GM19035 (cell line): ENCODE results near the gene UBL4B.

Experiments used
- ATAC-seq: cut with Tn5 transposase; IDR thresholded peaks from one replicate; pipeline ENCODE4 v1.9.1; 2021; ENCODE audit not compliant: unreplicated experiment

UBL4B gene

DNA sequence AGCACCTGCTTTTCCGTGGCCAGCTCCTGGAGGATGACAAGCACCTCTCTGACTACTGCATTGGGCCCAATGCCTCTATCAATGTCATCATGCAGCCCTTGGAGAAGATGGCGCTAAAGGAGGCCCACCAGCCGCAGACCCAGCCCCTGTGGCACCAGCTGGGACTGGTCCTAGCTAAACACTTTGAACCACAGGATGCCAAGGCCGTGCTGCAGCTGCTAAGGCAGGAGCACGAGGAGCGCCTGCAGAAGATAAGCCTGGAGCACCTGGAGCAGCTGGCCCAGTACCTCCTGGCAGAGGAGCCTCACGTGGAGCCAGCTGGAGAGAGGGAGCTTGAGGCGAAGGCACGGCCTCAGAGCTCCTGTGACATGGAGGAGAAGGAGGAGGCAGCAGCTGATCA is 413 bp downstream of the UBL4B start:
- no peak for ATAC-seq

GRCh38 chr1:110113551-110113950 is 1.3 kb downstream of the UBL4B start:
- no peak for ATAC-seq

GRCh38 chr1:110114173-110114572 is 1.9 kb downstream of the UBL4B start:
- ATAC-seq: no peak

DNA sequence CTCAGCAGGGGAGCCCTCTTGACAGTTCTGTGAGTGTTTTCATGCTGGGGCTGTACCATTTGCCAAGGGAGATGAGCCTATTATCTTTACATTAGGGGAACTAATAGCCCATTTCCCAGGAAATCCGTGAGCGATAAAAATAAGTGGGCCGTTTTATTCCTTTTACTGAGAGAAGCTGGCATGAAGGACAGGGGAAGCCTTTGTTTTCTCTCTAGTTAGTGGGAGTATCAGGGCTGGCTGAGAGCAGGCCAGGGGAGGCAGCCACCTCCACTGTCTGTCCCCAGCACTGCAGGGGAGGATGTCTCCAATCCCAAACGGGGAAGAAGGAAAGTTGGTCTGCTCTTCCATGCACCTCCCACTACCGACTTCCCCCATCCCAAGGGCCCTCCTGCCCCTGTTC is 2.5 kb downstream of the UBL4B start:
- no peak for ATAC-seq

GRCh38 chr1:110118636-110119396 is 6.6 kb downstream of the UBL4B start:
- ATAC-seq: no peak

GRCh38 chr1:110119843-110120242 is 7.6 kb downstream of the UBL4B start:
- ATAC-seq: no peak

DNA sequence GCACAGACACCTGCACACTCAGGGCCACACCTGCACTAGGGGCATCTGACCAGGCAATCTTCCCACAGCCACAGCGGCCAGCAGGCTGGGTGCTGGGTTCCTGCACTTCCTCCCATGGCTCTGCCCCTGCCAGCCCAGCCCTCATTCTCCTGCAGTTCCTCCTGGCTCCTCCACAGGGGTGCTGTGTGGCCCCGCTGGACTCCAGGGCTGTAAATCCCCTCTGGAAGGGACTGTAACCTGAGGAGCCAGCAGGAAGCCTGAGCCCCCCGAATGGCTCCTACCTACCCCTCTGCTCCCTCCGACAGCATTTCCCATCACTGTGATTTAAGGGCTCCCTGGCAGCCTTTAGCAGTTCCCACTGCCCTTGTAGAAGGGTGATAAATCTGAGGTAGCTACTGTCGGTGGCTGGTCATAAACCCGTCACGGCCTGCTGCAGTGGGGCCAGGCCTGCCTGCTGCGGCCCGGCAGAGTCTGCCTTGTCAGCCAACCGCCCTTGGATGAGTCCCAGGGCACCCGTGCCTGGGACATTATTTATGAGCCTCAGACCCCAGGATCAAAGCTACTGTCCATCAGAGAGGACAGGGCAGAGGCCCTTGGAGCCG is 8.8 kb downstream of the UBL4B start:
- ATAC-seq: no peak

DNA sequence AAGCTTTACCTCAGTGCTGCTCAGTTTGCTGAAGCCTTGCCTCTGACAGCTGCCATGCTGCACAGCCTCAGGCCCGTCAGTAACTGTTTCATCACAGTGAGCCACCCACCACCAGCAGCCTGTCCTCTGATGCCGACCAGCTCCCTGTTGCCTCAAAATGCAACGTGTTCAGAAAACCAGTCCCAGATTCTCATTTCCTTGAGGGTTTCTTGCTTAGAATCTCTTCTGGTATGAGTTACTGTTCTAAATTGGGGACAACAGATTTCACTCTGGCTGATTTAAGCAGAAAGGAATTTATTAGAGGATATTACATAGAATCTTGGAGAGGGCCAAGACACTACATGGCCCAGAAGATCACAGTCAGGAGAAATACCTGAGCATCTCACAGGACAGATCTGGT is 11.0 kb downstream of the UBL4B start:
- no peak for ATAC-seq

GRCh38 chr1:110125810-110126209 is 13.6 kb downstream of the UBL4B start:
- no peak for ATAC-seq

DNA sequence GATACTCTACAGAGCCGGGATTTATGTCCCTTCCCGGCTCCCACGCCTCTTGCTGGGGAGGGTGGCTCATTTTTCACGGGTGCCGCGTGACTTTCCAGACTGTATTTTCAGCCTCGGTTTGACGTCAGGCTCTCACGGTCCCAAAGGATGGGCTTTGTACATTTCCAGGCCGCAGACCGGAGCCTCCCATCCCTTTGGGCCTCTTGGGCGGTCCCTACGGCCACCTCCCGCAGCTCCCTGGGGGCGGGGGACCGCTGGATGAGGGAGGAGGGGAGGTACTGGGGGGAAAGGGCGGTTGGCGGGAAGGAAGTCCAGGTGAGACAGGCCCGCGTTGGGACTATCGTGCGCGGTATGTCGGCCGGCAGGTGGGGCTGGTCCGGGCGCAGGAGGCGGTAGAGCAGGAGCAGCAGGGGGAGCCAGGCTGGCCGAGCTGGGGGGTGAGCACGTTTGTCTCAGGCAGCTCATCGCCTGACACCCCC is 17.9 kb downstream of the UBL4B start:
- no peak for ATAC-seq

- ATAC-seq: no peak
Observed at GRCh38 chr1:110130989-110131388, 18.7 kb downstream of the UBL4B start.

DNA sequence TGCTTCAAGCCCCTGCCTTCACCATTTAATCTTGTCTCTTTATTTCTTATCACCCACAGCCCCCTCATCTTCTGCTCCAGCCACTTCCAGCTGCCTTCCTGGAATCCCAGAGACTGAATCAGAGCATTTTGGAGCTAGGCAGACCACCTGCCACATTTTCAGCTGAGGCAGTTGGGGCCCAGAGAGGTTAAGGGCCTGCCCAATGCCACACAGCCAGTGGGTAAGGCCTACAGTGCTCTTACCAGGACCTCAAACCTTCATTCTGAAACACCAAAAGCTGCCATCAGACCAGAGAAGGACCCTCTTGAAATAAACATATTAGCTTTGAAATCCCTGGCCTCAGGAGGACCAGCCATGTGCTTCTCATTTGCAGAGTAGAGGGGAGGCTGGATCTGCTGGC is 20.4 kb downstream of the UBL4B start:
- no peak for ATAC-seq

DNA sequence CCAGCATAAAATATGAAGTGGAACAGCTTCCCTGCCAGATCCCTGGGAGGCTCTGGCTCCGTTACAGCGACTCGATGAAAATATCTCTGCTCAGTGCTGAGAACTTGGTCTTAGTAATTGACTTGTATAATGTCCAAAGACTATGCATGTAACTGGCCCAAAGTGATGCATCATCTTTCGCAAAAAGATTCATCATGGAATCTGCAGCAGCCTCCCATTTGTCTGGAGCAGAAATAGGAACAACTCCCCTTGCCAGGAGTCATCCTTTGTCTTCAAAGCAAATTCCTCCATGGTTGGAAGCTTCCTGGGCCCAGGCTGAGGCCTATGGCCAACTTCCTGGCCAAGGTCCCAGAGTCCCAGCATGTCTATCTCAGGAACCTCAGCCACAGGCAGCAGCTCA is 21.2 kb downstream of the UBL4B start:
- ATAC-seq: no peak

DNA sequence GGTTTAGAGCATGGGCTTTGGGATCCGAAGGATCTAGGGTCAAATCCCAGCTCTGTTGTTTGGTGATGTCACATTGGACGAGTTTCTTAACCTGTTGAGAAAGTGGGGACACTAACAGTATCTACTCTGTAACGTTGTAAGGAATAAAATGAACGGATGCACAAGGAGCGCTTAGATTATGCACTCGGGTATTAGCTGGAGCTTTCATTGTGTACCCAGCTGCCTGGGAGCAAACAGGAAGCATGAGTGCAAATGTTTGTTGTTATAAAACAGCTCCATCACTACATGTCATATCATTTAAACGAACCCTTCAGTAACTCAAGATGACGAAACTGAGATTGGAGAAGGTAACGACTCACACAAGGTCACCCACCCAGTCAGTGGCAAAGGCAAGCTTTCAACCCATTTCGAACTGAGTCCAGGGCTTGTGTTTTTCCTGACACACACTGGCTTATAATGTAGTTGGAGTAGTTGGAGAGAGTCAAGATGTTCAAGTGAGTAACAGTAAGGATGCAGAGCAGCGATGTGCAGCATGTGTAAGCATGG is 21.9 kb downstream of the UBL4B start:
- ATAC-seq: no peak

GRCh38 chr1:110135246-110135645 is 23.0 kb downstream of the UBL4B start:
- ATAC-seq: no peak

GRCh38 chr1:110135666-110136065 is 23.4 kb downstream of the UBL4B start:
- ATAC-seq: no peak

- no peak for ATAC-seq
Observed at GRCh38 chr1:110136911-110137310, 24.7 kb downstream of the UBL4B start.

DNA sequence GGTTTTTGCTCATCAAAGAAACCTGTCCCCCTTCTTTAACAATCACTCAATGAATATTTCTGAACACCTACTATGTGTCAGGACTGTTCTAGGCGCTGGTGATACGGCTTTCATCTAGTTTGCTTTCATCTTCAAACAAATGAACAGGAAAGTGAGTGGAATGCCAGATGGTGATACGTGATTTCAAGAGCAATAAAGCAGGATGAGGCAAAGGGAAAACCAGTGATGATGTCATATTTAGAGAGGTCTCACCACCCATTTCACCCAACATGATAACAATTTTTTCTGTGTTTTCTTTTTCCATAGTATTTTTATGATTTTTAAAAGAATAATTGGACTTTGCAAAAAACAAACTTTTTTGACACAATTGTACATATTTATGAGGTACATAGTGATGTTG is 26.7 kb downstream of the UBL4B start:
- ATAC-seq: no peak

GRCh38 chr1:110144366-110144765 is 32.1 kb downstream of the UBL4B start:
- ATAC-seq: no peak

GRCh38 chr1:110148961-110149360 is 36.7 kb downstream of the UBL4B start:
- no peak for ATAC-seq

DNA sequence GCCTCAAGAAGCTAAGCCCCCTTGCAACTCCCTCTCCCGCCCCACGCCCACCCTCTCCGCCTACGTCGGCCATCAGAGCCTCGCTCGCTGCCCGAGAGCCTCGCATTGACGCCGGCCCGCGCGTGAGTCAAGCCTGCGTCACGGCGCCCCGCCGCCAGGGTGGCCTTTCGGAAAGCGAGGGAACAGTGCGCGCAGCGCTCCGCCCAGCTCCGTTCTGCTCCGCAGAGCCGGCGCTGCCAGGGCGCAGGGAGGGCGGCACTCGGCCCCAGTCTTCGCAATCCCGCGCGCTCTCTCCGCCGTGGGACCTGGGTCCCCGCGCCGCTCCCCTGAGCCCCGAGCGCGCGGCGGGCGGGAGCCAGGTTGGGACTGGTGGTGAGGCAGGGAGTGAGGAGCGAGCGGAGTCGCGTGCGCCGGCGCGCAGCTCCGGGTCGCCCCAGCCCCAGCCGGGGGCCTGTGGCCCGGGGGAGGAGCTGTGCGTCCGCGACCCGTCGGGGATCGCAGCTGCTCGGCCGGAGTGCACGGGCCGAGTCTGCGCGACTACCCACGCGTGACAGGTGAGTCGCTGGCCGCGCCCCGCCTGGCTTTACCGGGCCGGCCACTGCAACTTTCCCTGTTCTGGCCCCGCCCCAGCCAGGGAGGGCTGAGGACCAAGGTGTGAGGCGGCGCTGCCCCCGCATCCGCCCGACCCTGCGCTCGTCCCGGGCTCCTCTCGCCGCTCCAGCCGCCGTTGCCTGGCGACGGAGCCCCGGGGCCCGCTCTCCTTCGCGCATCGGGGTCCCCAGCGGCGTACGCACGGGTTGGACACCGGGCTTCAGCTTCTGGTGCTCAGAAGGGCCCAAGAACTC is 38.3 kb downstream of the UBL4B start, which contains the start of gene SLC6A17:
Gene SLC6A17, plus strand, starts transcription at position 165 of the 845 bp plus-strand sequence. CDS start 16,436 bp downstream, outside the sequence.
- ATAC-seq: no peak
